HG03521 (cell line): ENCODE results near the gene LRGUK.

Source experiments
- ATAC-seq: cut with Tn5 transposase; IDR thresholded peaks from one replicate; pipeline ENCODE4 v1.9.1; 2021; ENCODE audit warnings: mild to moderate bottlenecking, moderate library complexity; ENCODE audit not compliant: unreplicated experiment

Gene LRGUK

DNA sequence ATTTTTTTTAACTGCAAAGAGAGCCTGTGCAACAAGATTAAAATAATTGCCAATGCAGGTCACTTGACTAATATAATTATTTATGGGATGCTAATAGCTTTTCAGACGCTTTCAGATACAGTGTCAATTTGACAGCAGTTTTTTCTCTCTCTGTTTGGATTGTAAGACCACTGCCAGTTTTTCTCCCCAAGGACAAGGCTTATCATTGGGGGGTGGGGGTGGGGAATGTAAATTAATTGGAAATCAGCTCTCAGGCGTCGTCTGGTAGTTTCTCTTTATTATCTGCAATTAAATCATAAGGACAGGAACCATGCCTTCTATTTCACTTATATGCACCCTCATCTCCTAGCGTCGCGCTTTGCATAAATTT is 559 bp upstream of the LRGUK start:
- ATAC-seq = no peak

DNA sequence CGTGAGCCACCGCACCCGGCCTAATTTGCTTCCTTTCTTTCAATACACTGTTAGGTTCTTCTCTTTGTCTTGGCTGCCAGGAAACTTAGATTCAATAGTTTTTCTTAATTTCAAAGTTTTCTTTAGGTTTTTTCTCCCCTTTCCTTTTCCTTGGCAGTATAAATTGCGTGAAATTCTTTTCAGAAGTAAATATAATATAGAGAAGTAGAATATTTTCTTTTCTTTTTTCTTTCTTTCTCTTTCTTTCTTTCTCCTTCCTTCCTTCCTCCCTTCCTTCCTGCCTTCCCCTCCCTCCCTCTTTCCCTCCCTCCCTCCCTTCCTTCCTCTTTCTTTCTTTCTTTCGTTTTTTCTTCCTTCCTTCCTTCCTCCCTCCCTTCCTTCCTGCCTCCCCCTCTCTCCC is 1.7 kb downstream of the LRGUK start:
- ATAC-seq = no peak

DNA sequence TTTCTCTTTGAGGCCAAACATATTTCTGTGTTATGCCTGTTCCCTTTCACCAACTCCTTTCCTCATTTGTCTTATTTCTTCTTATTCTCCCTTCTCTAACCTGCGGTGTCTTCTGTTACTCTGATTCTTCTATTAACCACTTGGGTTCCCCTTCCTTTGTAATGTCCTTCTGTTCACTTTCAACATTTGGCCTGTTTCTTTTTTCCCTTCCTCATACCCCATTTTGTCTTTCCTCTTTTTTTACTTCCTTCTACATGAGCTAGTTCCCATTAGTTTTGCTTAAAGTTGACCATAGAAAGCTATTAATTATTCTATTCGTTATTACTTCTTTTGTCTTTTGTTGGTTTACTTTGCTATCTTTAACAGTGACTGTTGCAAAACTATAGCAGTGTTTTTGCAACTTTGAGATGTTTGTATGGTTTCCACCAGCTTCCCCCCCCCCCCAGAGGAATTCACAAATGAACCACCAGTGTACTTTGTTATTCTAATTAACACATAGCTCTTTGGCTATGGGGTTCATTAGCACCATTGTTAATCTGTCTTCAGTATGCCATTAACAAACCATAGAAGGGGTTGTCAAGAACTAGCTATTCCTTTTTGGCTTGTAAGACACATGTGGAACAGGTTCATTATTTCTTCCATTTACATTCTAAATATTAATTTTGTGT is 2.9 kb downstream of the LRGUK start:
- no peak for ATAC-seq

DNA sequence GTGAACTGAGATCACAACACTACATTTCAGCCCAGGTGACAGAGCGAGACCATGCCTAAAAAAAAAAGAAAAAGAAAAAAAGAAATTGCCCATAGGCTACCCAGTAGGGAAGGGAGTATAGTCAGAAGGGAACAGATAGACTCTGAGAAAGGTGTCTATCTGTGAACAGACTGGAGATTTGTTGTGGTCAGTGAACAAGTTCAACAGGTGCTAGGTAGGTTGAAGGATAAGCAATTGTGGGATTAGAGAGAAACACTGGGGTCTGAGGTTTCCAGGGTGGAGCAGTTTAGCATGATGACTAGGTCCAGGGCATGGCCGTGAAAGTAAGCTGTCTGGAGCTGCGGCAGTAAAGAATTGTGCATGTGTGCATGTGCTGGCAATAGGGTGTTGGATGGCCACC is 6.9 kb downstream of the LRGUK start:
- ATAC-seq = no peak

DNA sequence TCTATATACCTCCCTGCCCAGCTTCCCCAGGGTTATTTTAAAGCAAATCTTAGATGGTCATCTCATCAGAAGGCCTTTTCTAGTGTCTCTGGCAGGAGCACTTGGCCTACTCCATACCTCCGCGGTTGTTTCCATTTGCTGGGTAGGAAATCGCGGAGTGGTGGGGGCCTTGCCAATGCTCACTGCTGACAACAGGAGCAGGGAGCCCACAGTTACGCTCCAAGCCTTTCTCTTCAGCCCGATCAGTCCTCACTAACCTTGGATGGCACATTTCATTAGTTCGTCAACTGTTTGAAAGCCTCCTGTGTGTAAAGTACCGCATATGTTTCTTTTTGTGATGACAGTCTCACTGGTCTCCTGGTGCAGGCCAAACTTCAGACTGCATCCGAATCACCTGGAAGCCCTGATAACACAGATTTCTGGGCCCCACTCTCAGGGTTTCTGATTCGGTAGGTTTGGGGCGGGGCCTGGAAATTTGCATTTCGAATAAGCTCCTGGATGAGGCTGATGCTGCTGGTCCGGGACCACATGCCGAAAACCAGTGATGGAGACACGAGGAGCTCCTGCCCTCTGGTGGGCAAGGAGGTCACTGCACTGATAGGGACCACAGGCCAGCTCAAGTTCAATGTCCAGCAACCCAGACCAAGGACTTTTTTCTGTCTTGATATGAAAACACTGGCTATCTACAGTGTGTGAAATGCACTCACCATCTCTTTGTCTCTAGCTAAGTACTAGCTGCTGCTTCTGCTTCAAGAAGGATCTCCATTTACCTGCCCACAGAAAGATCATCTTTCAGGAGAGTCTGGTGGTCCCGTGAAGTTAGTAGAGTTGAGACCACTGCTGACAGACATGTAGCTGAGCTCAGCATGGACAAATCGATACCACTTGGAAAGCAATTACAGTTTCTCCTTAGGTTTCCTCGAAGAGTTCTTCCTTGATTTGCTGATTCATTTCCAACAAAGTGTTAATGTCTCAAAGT is 14.0 kb downstream of the LRGUK start:
- ATAC-seq = peak; percentile 77

DNA sequence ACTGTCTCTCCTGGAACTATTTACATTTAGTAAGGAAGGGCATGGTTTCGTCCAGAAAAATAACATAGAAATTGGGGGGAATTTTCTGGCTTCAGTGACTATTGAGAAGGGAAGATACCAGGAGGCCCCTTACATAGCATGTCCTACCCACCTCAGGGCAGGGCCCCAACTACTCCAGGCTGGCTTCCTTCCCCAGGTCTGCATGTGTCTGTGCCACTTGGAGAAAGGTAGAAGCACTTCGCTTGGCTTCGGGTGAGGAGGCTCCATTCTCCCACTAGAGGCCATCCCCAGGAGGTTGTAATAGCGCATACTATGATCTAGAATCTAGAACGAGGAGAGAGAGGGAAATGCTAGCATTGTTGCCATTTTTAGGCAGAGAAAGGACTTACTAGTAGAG is 14.7 kb downstream of the LRGUK start:
- no peak for ATAC-seq

DNA sequence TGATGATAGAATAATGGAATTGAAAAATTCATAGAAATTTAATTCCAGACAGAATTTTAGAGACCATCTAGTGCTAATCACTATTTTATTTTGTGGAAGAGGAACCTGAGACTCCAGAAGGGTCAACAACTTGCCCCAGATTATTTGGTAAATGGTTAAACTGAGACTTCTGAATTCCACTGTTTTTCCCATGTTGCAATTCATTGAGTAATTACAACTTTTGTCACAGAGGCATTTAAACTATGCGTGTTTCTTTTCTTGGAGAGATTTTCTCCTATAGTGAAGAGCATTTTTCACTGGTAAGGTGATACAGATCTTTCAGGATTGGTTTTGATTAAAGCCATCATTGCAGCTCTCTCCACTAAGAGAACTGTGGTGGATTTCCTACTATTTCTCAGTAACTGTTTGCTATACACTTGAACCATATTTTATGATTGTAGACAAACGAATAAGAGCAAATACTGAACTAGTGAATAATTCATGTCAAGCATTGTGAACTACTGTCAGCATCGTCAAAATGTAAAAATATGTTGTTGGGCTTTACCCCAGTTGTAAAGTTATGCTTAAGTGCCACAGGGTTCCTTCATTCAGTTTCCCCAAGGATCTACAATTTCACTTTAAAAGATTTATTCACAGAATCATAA is 26.5 kb downstream of the LRGUK start:
- ATAC-seq = no peak

DNA sequence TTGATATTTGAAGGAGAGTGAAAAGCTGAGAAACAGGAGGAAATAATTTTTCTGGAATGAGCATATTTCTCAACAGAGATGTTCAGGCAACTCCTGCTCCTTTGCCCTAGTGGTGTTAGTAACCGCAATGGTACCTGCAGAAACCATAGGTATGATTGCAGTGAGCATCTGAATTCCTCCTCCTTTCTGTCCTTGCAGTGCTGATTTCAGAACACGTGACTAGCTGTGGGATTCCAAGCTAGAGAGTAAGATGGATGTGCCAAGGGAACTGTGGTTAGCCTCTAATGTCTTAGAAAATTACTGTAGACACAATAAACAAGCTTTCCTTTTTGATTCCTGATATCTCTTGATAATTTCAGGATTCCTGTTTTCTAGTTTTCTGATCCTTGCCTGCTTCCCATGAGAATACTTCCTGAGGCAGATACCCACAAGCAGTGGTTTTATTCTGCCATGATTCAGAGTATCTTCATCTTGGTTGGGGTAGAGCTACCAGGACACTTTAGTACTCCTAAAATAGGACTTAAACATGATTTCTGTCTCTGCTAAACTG is 27.5 kb downstream of the LRGUK start:
- ATAC-seq = no peak

DNA sequence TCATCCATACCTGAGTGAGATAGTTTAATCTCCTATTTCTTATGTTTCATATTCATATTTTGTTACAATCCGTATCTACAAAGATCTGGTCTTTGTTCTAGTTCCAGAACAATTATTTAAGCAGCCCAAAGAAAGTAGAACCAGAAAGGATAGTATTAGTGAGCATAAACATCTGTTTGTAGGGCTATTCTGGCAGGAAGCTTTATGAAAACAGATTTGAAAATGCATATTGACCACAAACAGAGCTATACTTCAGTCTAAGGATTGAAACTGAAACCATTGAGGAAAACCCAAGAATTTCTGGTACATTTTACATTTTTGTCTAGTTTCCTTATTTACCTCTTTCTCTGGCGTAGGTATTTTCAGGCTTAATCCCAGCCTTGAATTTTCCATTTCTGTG is 28.1 kb downstream of the LRGUK start:
- no peak for ATAC-seq

DNA sequence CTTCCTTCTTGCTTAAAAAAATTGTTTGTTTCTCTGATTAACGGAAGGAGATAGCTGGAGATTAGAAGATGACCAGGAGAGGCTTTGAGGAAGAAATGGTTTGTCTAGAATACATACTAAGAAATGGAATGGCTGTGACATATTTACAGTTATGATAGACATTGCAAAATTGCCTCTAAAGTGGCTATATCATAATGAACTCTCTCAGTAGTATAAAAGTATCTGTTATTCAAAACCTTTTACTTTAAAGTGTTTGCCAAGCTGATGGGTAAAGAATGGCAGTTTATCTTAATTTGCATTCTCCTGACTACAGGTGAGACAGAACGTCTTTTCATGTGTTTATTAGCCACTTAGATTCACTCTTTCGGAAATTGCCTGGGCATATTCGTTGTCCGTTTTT is 28.7 kb downstream of the LRGUK start:
- no peak for ATAC-seq

DNA sequence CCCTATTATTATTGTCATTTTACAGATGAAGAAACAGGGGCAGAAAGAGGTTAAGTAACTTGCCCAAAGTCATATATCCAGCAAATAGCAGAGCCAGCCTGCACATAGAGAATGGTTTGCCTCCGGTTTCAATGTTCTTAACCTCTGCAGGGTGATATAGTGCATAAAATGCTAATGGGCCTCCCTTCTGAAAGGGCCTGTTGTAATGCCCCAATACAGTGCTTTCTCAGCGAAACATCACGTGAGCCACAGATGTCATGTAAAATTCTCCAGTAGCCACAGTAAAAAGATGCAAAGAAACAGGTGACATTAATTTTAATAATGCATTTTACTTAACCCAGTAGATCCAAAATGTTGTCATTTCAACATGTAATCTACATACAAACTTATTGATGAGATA is 38.1 kb downstream of the LRGUK start:
- ATAC-seq = no peak

DNA sequence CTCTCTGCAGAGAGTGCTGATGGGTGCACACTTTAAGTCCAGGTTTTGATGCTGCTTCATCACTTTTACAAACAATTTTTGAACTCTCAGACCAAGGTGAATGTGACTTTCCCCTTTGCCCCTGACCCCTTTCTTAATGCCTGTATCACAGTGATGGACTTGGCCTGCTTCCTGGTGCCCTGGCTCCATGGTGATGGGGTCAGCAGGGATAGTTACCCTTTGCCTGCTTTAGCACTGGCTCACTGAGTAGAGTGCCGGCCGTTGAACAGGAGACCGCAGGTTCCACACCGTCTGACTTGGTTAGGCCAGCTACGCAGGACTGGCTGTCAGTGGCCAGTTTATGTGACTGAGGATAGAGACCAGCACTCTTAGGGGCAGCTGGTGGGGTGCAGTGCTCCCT is 40.1 kb downstream of the LRGUK start:
- no peak for ATAC-seq

DNA sequence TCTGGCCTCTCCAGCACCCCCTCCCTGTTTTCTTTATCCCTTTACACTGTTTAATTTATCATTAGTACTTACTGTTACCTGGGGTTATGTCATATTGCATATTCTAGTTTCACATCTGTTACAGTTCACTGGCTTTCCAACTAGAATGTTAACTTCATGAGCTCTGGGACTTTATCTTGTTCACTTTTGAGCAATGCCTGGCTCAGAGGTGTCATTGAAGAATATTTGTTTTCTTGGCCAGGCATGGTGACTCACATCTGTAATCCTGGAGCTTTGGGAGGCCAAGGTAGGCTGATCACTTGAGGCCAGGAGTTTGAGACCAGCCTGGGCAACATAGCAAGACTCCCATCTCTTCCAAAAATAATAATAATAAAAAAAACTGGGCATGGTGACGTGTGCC is 40.7 kb downstream of the LRGUK start:
- no peak for ATAC-seq

DNA sequence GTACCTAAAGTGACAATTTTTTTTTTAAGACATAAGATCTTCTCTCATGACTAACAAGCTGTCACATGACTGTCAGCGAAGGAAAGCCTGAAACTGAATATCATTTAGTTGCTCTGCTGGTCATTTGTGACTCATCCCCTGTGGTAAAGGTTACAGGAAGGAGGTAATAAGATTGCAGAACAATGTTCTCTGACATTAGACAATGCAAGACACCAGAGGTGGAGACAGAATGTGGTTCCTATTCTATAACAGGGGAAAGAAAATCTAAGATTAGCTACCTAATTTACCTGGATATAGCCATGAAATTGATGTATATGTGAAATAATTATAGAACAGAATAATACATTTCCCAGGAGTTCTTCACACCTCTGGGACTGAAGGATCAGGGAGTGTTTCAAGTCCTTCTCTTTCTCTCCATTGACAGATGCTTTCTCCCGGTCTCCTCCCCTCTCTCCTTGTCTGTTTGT is 47.7 kb downstream of the LRGUK start:
- peak; percentile 78 for ATAC-seq

DNA sequence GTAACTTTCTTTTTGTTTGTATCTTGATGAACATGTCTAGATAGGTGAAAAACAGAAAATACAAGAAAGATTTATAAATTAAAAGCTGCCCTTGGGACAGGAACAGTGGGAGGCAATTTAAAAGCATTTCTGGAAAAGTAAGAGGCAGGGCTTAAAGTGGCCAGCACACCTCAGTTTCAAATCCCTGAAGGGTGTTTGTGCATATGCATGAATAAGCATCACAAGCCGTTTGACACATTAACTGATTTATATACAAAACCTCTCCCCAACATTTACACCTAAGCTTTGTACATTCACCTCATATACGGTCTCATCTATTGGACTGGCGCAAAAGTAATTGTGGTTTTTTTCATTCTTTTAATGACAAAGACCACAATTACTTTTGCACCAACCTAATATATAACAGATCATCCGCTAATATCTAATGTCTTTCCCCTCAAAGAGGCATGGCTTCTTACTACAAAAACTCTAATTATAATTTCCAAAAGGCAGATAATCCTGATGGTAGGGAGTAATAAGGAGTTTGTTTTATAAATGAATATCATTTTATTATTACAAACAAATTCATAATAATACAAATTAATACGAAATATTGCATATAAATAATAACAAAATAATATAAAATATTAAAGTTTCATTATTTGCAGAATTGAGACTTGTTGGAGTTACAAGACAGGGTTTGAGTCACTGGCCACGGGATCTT is 48.3 kb downstream of the LRGUK start:
- no peak for ATAC-seq

DNA sequence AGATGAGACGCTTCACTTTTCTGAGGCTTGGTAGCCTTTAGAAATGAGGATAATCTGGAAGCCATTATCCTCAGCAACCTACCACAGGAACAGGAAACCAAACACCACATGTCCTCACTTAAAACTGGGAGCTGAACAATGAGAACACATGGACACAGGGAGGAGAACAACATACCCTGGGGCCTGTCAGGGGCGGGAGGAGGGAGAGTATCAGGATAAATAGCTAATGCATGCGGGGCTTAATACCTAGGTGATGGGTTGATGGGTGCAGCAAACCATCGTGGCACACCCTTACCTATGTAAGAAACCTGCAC is 48.9 kb downstream of the LRGUK start:
- no peak for ATAC-seq

DNA sequence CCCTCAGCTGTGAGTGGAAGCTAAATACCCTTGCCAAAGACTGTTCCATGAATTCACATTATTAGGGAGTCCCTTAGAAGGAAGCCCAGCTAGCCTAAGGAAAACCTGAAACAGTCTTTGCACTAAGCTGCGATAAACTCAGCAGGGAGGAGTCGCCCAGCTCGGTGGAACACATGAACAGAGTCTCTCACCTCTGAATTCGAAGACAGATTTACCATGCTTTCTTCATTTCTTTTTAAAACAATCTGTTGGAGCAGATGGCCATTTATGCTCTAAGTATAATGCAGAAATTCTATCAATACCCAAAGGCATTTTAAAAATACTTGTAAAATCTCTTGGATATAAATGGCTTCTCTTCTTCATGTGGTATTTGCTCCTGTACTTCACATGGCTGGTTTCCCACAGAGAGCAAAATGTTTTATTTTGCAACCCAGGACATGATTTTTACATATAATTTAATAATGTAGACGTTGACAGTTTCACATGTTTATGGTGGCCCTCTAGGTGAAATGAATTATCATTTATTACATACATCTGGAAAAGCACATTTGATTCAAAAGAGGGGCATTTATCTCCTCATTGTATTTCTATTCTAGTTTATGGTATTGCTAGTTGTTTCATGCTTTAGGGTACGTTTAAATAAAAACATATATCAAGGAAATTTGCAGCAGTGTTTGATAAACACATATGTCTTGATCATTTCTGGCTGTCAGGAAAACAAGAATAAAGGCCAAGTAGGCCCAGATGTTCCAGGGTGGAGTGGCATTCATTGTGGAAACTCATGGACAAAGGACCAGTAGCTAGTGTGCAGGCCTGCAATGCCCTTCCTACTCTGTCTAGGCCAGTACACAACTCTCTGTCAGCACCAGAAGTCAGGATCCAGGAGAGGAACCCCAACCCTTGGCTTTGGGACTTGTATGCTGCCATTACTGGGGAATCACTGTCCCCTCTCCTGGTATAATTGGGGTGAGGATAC is 52.2 kb downstream of the LRGUK start:
- no peak for ATAC-seq

DNA sequence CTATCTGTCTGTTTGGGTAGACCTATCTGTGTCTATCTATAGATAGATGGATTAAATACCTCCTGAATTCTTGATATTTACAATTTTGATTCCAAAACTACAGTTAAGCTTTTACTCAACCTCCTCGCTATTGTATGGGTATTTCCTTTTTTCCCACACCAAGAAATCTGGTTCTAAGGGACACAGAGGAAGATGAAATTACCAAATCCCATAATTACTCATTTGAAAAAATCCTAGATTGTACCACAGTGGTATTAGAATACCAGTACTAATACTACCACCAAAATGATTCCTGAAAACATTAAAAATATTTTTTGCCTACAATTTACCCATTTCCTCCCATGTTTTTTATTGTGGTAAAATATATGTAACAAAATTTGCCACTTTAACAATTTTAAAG is 53.2 kb downstream of the LRGUK start:
- no peak for ATAC-seq

DNA sequence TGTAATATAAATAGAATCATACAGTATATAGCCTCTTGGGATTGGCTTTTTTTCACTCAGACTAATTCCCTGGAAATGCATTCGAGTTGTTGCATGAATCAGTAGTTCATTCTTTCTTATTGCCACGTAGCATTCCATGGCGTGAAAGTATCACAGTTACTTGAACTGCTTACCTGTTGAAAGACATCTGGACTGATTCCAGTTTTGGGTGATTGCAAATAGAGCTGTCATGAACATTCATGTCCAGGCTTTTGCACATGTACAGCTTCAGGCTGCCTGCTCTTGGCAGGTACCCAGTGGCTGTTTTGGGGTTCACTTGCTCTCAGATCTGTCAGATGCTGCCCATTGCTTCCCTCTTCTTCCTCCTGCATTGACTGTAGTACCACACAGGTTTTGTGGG is 54.9 kb downstream of the LRGUK start:
- no peak for ATAC-seq

DNA sequence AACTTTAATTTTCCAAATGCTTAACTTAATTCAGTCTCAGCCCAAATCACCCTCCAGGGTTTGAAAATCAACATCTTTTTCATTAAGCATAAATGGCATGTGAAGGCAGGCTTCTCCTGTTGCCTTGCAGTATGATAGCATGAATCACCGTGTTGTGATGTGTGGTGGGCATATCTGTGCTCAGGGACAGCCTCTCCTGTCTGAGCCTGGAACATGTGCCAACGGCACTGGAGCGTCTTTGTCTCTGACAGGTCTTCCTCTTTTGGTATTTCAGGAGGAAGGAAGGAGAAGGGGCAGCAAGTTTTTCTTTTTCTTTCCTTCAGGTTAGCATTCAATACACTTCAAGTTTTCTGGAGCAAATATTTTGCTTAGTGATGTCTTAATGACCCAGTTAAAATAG is 57.6 kb downstream of the LRGUK start:
- no peak for ATAC-seq
